ENCODE data around the gene ATG12.
"Not testable (repeated sequence)": the region's sequence is repeated elsewhere in the genome, so short reads cannot be mapped to it uniquely, and the experiment has no call there.

The ATG12 gene

GRCh38 chr5:115841382-115842088 lies at the start of gene ATG12, which contains the start of gene AP3S1:
Gene ATG12, minus strand, starts transcription at chr5:115841565. Its CDS starts 13 bp downstream, at chr5:115841552.
Gene AP3S1, plus strand, starts transcription at chr5:115841935. Its CDS starts 103 bp downstream, at chr5:115842038.
- peak; percentile 91 for DNase-seq (ENCODE audit: low spot score)

GRCh38 chr5:115888027-115888426 lies 46.7 kb upstream of the ATG12 start:
- no peak for DNase-seq (ENCODE audit: low spot score)

- DNase-seq (ENCODE audit: low spot score), result not testable (repeated sequence)
These were observed 43.8 kb upstream of the ATG12 start for GRCh38 chr5:115885208-115885607.

- DNase-seq (ENCODE audit: low spot score), result no peak
These were observed 43.3 kb upstream of the ATG12 start for GRCh38 chr5:115884704-115885103.

- not testable (repeated sequence) for DNase-seq (ENCODE audit: low spot score)
These were observed 41.1 kb upstream of the ATG12 start for GRCh38 chr5:115882434-115882833.

- not testable (repeated sequence) for DNase-seq (ENCODE audit: low spot score)
These were observed 36.0 kb upstream of the ATG12 start for GRCh38 chr5:115877342-115877741.

GRCh38 chr5:115875447-115875846 lies 34.1 kb upstream of the ATG12 start:
- DNase-seq (ENCODE audit: low spot score), result no peak

GRCh38 chr5:115873392-115873791 lies 32.0 kb upstream of the ATG12 start:
- DNase-seq (ENCODE audit: low spot score), result no peak

- DNase-seq (ENCODE audit: low spot score), result no peak
These were observed 31.1 kb upstream of the ATG12 start for GRCh38 chr5:115872447-115872846.

GRCh38 chr5:115869256-115869795 lies 28.0 kb upstream of the ATG12 start:
- DNase-seq (ENCODE audit: low spot score), result no peak

GRCh38 chr5:115859378-115859777 lies 18.0 kb upstream of the ATG12 start:
- DNase-seq (ENCODE audit: low spot score), result no peak

GRCh38 chr5:115858396-115858795 lies 17.0 kb upstream of the ATG12 start:
- no peak for DNase-seq (ENCODE audit: low spot score)

GRCh38 chr5:115857626-115858349 lies 16.4 kb upstream of the ATG12 start:
- no peak for DNase-seq (ENCODE audit: low spot score)

- DNase-seq (ENCODE audit: low spot score), result no peak
These were observed 15.7 kb upstream of the ATG12 start for GRCh38 chr5:115857057-115857479.

GRCh38 chr5:115855959-115856358 lies 14.6 kb upstream of the ATG12 start:
- no peak for DNase-seq (ENCODE audit: low spot score)

GRCh38 chr5:115854139-115854538 lies 12.8 kb upstream of the ATG12 start:
- no peak for DNase-seq (ENCODE audit: low spot score)

- no peak for DNase-seq (ENCODE audit: low spot score)
These were observed 9.5 kb upstream of the ATG12 start for GRCh38 chr5:115850744-115851416.

GRCh38 chr5:115849258-115849798 lies 8.0 kb upstream of the ATG12 start:
- no peak for DNase-seq (ENCODE audit: low spot score)

GRCh38 chr5:115847290-115847689 lies 5.9 kb upstream of the ATG12 start:
- DNase-seq (ENCODE audit: low spot score), result no peak

GRCh38 chr5:115844321-115844817 lies 3.0 kb upstream of the ATG12 start:
- no peak for DNase-seq (ENCODE audit: low spot score)

- no peak for DNase-seq (ENCODE audit: low spot score)
These were observed 2.2 kb upstream of the ATG12 start for GRCh38 chr5:115843444-115844130.

All from activated CD4-positive, alpha-beta T cell treated with anti-CD3 and anti-CD28 coated beads, Interleukin-2, Interleukin-4, amounts not matched to agents 100 ng/mL and 50 ng/mL, durations not matched to agents 16 hours and 8 hours (primary cell).